ENCODE data around the gene CDCA7.

Gene CDCA7

GRCh38 chr2:173357346-173357745 lies 2.7 kb downstream of the CDCA7 start:
- CTCF ChIA-PET: interaction anchor here (0.6 kb wide), 1 partner anchor 1099 kb away, joined by 3 read pairs; no protein-coding TSS in a partner anchor
- DNase-seq (ENCODE audit: low spot score): no peak
- no peak overlapping the region for H3K27ac ChIP-seq
- POLR2A ChIA-PET (ENCODE audit: low non-redundant PET): interaction anchor here (0.6 kb wide), 1 partner anchor 301 kb away, joined by 4 read pairs; no protein-coding TSS in a partner anchor
- no peak for TF ChIP-seq CTCF (conservative IDR thresholded peaks at IDR 0.05; ENCODE audit: low read depth)

- ChIA-PET POLR2A (ENCODE audit: low non-redundant PET) (no interaction called here), CTCF (interaction anchor here (0.7 kb wide), 2 partner anchors 332 to 529 kb away, joined by 3 read pairs; no protein-coding TSS in a partner anchor)
- no peak for DNase-seq (ENCODE audit: low spot score)
- no peak for TF ChIP-seq CTCF (conservative IDR thresholded peaks at IDR 0.05; ENCODE audit: low read depth)
- no peak overlapping the region for H3K27ac ChIP-seq
These were observed 3.9 kb downstream of the CDCA7 start for GRCh38 chr2:173358616-173359015.

GRCh38 chr2:173359231-173359630 lies 4.6 kb downstream of the CDCA7 start:
- DNase-seq (ENCODE audit: low spot score): no peak
- no peak overlapping the region for H3K27ac ChIP-seq
- TF ChIP-seq CTCF (conservative IDR thresholded peaks at IDR 0.05; ENCODE audit: low read depth): no peak
- ChIA-PET CTCF (no interaction called here), POLR2A (ENCODE audit: low non-redundant PET) (no interaction called here)

GRCh38 chr2:173370198-173370597 lies 15.5 kb downstream of the CDCA7 start:
- H3K27ac ChIP-seq: no peak overlapping the region
- TF ChIP-seq CTCF (conservative IDR thresholded peaks at IDR 0.05; ENCODE audit: low read depth): no peak
- no peak for DNase-seq (ENCODE audit: low spot score)
- ChIA-PET CTCF (no interaction called here), POLR2A (ENCODE audit: low non-redundant PET) (interaction anchor here (0.7 kb wide), 1 partner anchor 973 kb away, joined by 3 read pairs; no protein-coding TSS in a partner anchor)

- TF ChIP-seq CTCF (conservative IDR thresholded peaks at IDR 0.05; ENCODE audit: low read depth): no peak
- POLR2A ChIA-PET (ENCODE audit: low non-redundant PET): no interaction called here
- peak overlapping the region; percentile 40; the same call in 1 of the 2 replicates for H3K27ac ChIP-seq
- CTCF ChIA-PET: no interaction called here
- no peak for DNase-seq (ENCODE audit: low spot score)
These were observed 16.4 kb downstream of the CDCA7 start for GRCh38 chr2:173371023-173371422.

GRCh38 chr2:173373290-173373689 lies 18.6 kb downstream of the CDCA7 start:
- TF ChIP-seq CTCF (conservative IDR thresholded peaks at IDR 0.05; ENCODE audit: low read depth): no peak
- POLR2A ChIA-PET (ENCODE audit: low non-redundant PET): no interaction called here
- no peak overlapping the region for H3K27ac ChIP-seq
- CTCF ChIA-PET: interaction anchor here (0.6 kb wide), 1 partner anchor 90 kb away, joined by 3 read pairs; no protein-coding TSS in a partner anchor
- no peak for DNase-seq (ENCODE audit: low spot score)
